ENCODE results near the gene CYB561A3.

- TF ChIP-seq CTCF (IDR thresholded peaks at IDR 0.05) (no peak), POLR2AphosphoS5 (IDR thresholded peaks at IDR 0.05) (peak; percentile 88 to 92 (median 91)), POLR2A (IDR thresholded peaks at IDR 0.05) (peak in 2 of 4 donors; percentile 34 to 53)
Observed at GRCh38 chr11:61361741-61362541, at the start of gene CYB561A3, which contains the start of gene TMEM138.

Data from stomach (tissue), 4 donors.